Neural progenitor cell (in vitro differentiated cells): ENCODE measurements around the gene UPP1. TPM values are rescaled to one million over a fixed set of nuclear protein-coding genes. Genes with fewer than 3 reads are reported as not detected.
A peak's percentile ranks its signal among the peaks of the same experiment; 100 is the strongest.

Experiments used
- DNase-seq: peaks from one replicate; pipeline ENCODE4 v3.0.0-alpha.2; 2016; ENCODE audit warnings: low spot score
- H2AFZ ChIP-seq: fragments of 200-600 bp; sonication (generic); replicated peaks from 2 replicates; pipeline ENCODE4 v1.6.1; 2016; ENCODE audit warnings: antibody characterized with exemption
- H3F3A ChIP-seq: fragments of 200-600 bp; sonication (generic); 2 replicates; pipeline ENCODE4 v1.6.1; 2016; ENCODE audit warnings: antibody characterized with exemption, low read depth
- H3K27ac ChIP-seq: fragments of 200-600 bp; sonication (generic); 2 replicates; pipeline ENCODE4 v1.5.1; 2016; ENCODE audit warnings: mild to moderate bottlenecking
- H3K27me3 ChIP-seq: fragments of 200-600 bp; sonication (generic); 2 replicates; pipeline ENCODE4 v1.6.1; 2016; ENCODE audit warnings: mild to moderate bottlenecking, moderate library complexity
- H3K36me3 ChIP-seq: fragments of 200-600 bp; sonication (generic); 2 replicates; pipeline ENCODE4 v1.5.1; 2016
- H3K4me1 ChIP-seq: fragments of 200-600 bp; sonication (generic); 2 replicates; pipeline ENCODE4 v1.6.1; 2016; ENCODE audit warnings: mixed run types
- H3K4me2 ChIP-seq: fragments of 200-600 bp; sonication (generic); 2 replicates; pipeline ENCODE4 v1.6.1; 2016
- H3K4me3 ChIP-seq: fragments of 200-600 bp; sonication (generic); 2 replicates; pipeline ENCODE4 v1.5.1; 2016
- H3K79me2 ChIP-seq: fragments of 200-600 bp; sonication (generic); 2 replicates; pipeline ENCODE4 v1.6.1; 2016; ENCODE audit warnings: low read depth
- H3K9ac ChIP-seq: fragments of 200-600 bp; sonication (generic); 2 replicates; pipeline ENCODE4 v1.6.1; 2016
- H3K9me3 ChIP-seq: fragments of 200-600 bp; sonication (generic); 2 replicates; pipeline ENCODE4 v1.5.1; 2016; ENCODE audit warnings: low read depth
- H4K20me1 ChIP-seq: fragments of 200-600 bp; sonication (generic); 2 replicates; pipeline ENCODE4 v1.6.1; 2016; ENCODE audit warnings: low read depth
- H3K27ac Mint-ChIP-seq: 3 replicates; pipeline ENCODE4 v1.8.0; 2021; ENCODE audit warnings: mixed read lengths
- H3K27me3 Mint-ChIP-seq: 2 replicates; pipeline ENCODE4 v1.8.0; 2022; ENCODE audit warnings: low read depth, mild to moderate bottlenecking, inconsistent platforms, moderate library complexity, mixed read lengths; ENCODE audit not compliant: insufficient read depth
- H3K36me3 Mint-ChIP-seq: 3 replicates; pipeline ENCODE4 v1.8.0; 2021; ENCODE audit warnings: mixed read lengths
- H3K4me1 Mint-ChIP-seq: 3 replicates; pipeline ENCODE4 v1.8.0; 2021; ENCODE audit warnings: mixed read lengths
- H3K4me3 Mint-ChIP-seq: 3 replicates; pipeline ENCODE4 v1.8.0; 2021; ENCODE audit warnings: mild to moderate bottlenecking, moderate library complexity, mixed read lengths
- H3K9me3 Mint-ChIP-seq: 3 replicates; pipeline ENCODE4 v1.8.0; 2020; ENCODE audit warnings: mixed read lengths
- CTCF ChIP-seq: fragments of 200-600 bp; sonication (generic); IDR thresholded peaks from 2 replicates; pipeline ENCODE4 v1.5.1; 2017; ENCODE audit warnings: antibody characterized with exemption, mild to moderate bottlenecking
- EZH2 ChIP-seq: fragments of 200-600 bp; sonication (generic); IDR thresholded peaks from 2 replicates; pipeline ENCODE4 v1.6.1; 2017; ENCODE audit warnings: antibody characterized with exemption, mild to moderate bottlenecking, moderate library complexity
- EZH2phosphoT487 ChIP-seq: fragments of 200-600 bp; sonication (generic); IDR thresholded peaks from 2 replicates; pipeline ENCODE4 v1.6.1; 2017; ENCODE audit warnings: antibody characterized with exemption
- total RNA-seq: library from RNA; depleted of rRNA; stranded (reverse); fragments of >200 nt; gene quantifications from 2 replicates; pipeline ENCODE4 v1.2.3, GENCODE V29; 2015; ENCODE audit warnings: low replicate concordance

UPP1 gene
- total RNA-seq, 1 donor from 2014 or later: 11.2 TPM

- no peaks in the 10 kb centered on the region for H3K9me3 ChIP-seq
- Mint-ChIP-seq H3K36me3 (peaks cover 2% of the 10 kb centered on the region), H3K27ac (no peak overlapping the region), H3K4me3 (no peak overlapping the region), H3K4me1 (no peaks in the 10 kb centered on the region), H3K9me3 (no peaks in the 10 kb centered on the region), H3K27me3 (peaks cover 9% of the 10 kb centered on the region)
- H3K27ac ChIP-seq: no peak overlapping the region
- H3K27me3 ChIP-seq: no peaks in the 10 kb centered on the region
- DNase-seq: peak; percentile 70
- H3K4me3 ChIP-seq: no peak overlapping the region
- TF ChIP-seq CTCF (peak; percentile 97), EZH2 (no peak)
- no peak overlapping the region for H3K4me2 ChIP-seq
- H3K36me3 ChIP-seq: no peaks in the 10 kb centered on the region
- no peaks in the 10 kb centered on the region for H3F3A ChIP-seq
- H2AFZ ChIP-seq: no peak overlapping the region
- H4K20me1 ChIP-seq: no peaks in the 10 kb centered on the region
- no peaks in the 10 kb centered on the region for H3K4me1 ChIP-seq
- H3K79me2 ChIP-seq: no peaks in the 10 kb centered on the region
- H3K9ac ChIP-seq: no peak overlapping the region
These were observed 21.0 kb downstream of the UPP1 start for GRCh38 chr7:48109848-48110663.

GRCh38 chr7:48110868-48111267 is 21.8 kb downstream of the UPP1 start:
- no peaks in the 10 kb centered on the region for H3K9me3 Mint-ChIP-seq
- no peak for TF ChIP-seq EZH2
- no peak for TF ChIP-seq EZH2phosphoT487
- TF ChIP-seq CTCF: no peak
- H3K4me3 Mint-ChIP-seq: no peak overlapping the region

GRCh38 chr7:48111596-48111995 is 22.5 kb downstream of the UPP1 start:
- H3K27ac Mint-ChIP-seq: no peak overlapping the region
- Histone ChIP-seq H3K4me3 (no peak overlapping the region), H3K79me2 (no peaks in the 10 kb centered on the region), H3K4me2 (no peak overlapping the region), H3K9ac (no peak overlapping the region), H3K4me1 (no peaks in the 10 kb centered on the region), H2AFZ (no peak overlapping the region), H3K27ac (no peak overlapping the region), H3K27me3 (no peaks in the 10 kb centered on the region), H4K20me1 (no peaks in the 10 kb centered on the region), H3K9me3 (no peaks in the 10 kb centered on the region), H3F3A (no peaks in the 10 kb centered on the region), H3K36me3 (no peaks in the 10 kb centered on the region)
- no peaks in the 10 kb centered on the region for H3K4me1 Mint-ChIP-seq
- H3K27me3 Mint-ChIP-seq: peaks cover 10% of the 10 kb centered on the region
- no peaks in the 10 kb centered on the region for H3K9me3 Mint-ChIP-seq
- DNase-seq: no peak
- no peak overlapping the region for H3K4me3 Mint-ChIP-seq
- H3K36me3 Mint-ChIP-seq: peaks cover 2% of the 10 kb centered on the region
- TF ChIP-seq CTCF (no peak), EZH2phosphoT487 (no peak), EZH2 (no peak)

More at GRCh38 chr7:48110868-48111267, 21.8 kb downstream of the UPP1 start:
- H4K20me1 ChIP-seq: no peaks in the 10 kb centered on the region
- Mint-ChIP-seq H3K27me3 (peaks cover 9% of the 10 kb centered on the region), H3K27ac (no peak overlapping the region), H3K4me1 (no peaks in the 10 kb centered on the region), H3K36me3 (peaks cover 2% of the 10 kb centered on the region)
- H2AFZ ChIP-seq: no peak overlapping the region
- no peaks in the 10 kb centered on the region for H3K79me2 ChIP-seq
- H3K4me1 ChIP-seq: no peaks in the 10 kb centered on the region
- H3K4me3 ChIP-seq: no peak overlapping the region
- no peak for DNase-seq
- no peaks in the 10 kb centered on the region for H3K27me3 ChIP-seq
- no peaks in the 10 kb centered on the region for H3K36me3 ChIP-seq
- H3K9me3 ChIP-seq: no peaks in the 10 kb centered on the region
- no peaks in the 10 kb centered on the region for H3F3A ChIP-seq
- H3K27ac ChIP-seq: no peak overlapping the region
- H3K4me2 ChIP-seq: no peak overlapping the region
- H3K9ac ChIP-seq: no peak overlapping the region
